Medulla oblongata (tissue), 1 donor: ENCODE measurements around the gene STK38.
"Not testable (repeated sequence)": the region's sequence is repeated elsewhere in the genome, so short reads cannot be mapped to it uniquely, and the experiment has no call there.

Experiments
- DNase-seq: peaks from one replicate; pipeline ENCODE4 v3.0.0-alpha.2; 2015; ENCODE audit errors: extremely low spot score

Gene STK38

GRCh38 chr6:36487698-36488097, 59.6 kb downstream of the STK38 start:
- DNase-seq = no peak

- DNase-seq = no peak
Observed at GRCh38 chr6:36484736-36485135, 62.5 kb downstream of the STK38 start.

GRCh38 chr6:36483326-36483725, 64.0 kb downstream of the STK38 start:
- not testable (repeated sequence) for DNase-seq

GRCh38 chr6:36479256-36479655, 68.0 kb downstream of the STK38 start:
- DNase-seq = no peak

GRCh38 chr6:36478051-36478526, 69.2 kb downstream of the STK38 start:
- no peak for DNase-seq

- no peak for DNase-seq
Observed at GRCh38 chr6:36469946-36470345, 77.3 kb downstream of the STK38 start.

GRCh38 chr6:36469148-36469661, 78.1 kb downstream of the STK38 start:
- no peak for DNase-seq

GRCh38 chr6:36467625-36468024, 79.7 kb downstream of the STK38 start:
- no peak for DNase-seq

GRCh38 chr6:36464233-36464632, 83.0 kb downstream of the STK38 start:
- DNase-seq = no peak

GRCh38 chr6:36463676-36464075, 83.6 kb downstream of the STK38 start:
- DNase-seq = no peak

- no peak for DNase-seq
Observed at GRCh38 chr6:36461646-36462045, 85.6 kb downstream of the STK38 start.

GRCh38 chr6:36460916-36461315, 86.4 kb downstream of the STK38 start:
- DNase-seq = no peak

- DNase-seq = no peak
Observed at GRCh38 chr6:36459501-36459900, 87.8 kb downstream of the STK38 start.

GRCh38 chr6:36455486-36456027, 91.7 kb downstream of the STK38 start:
- no peak for DNase-seq

- not testable (repeated sequence) for DNase-seq
Observed at GRCh38 chr6:36452897-36453296, 94.4 kb downstream of the STK38 start.

- DNase-seq = not testable (repeated sequence)
Observed at GRCh38 chr6:36449173-36449572, 98.1 kb downstream of the STK38 start.

- DNase-seq = no peak
Observed at GRCh38 chr6:36445621-36446020, 101.7 kb downstream of the STK38 start.

- no peak for DNase-seq
Observed at GRCh38 chr6:36444470-36444869, 102.8 kb downstream of the STK38 start.
